ENCODE results near the gene PCNX1.

The PCNX1 gene

GRCh38 chr14:71105177-71105576 lies 197.9 kb downstream of the PCNX1 start:
- H3K27ac ChIP-seq (ENCODE audit: insufficient read depth, low read depth, low read length, poor library complexity, severe bottlenecking): no peak overlapping the region
- H3K27me3 ChIP-seq (ENCODE audit: control insufficient read depth, insufficient read depth, low read length, poor library complexity, severe bottlenecking): no peaks in the 10 kb centered on the region
- 92 to 93% methylated on average over 2 of the region's 2 CpGs for WGBS, 2 experiments
- H3K4me3 ChIP-seq (ENCODE audit: insufficient read depth, low read depth, low read length): no peak overlapping the region
- H3K9me3 ChIP-seq (ENCODE audit: control insufficient read depth, low read length): no peaks in the 10 kb centered on the region
- H3K4me1 ChIP-seq (ENCODE audit: control insufficient read depth, insufficient read depth, low read length): no peaks in the 10 kb centered on the region
- peaks cover 16% of the 10 kb centered on the region for H3K36me3 ChIP-seq (ENCODE audit: control insufficient read depth, insufficient read depth, low read length)

GRCh38 chr14:71107921-71108320 lies 200.7 kb downstream of the PCNX1 start:
- H3K4me3 ChIP-seq (ENCODE audit: insufficient read depth, low read depth, low read length): no peak overlapping the region
- H3K27me3 ChIP-seq (ENCODE audit: control insufficient read depth, insufficient read depth, low read length, poor library complexity, severe bottlenecking): no peaks in the 10 kb centered on the region
- H3K9me3 ChIP-seq (ENCODE audit: control insufficient read depth, low read length): no peaks in the 10 kb centered on the region
- 89 to 100% methylated on average over 1 of the region's 2 CpGs for WGBS, 2 experiments
- no peaks in the 10 kb centered on the region for H3K4me1 ChIP-seq (ENCODE audit: control insufficient read depth, insufficient read depth, low read length)
- H3K36me3 ChIP-seq (ENCODE audit: control insufficient read depth, insufficient read depth, low read length): peaks cover 11% of the 10 kb centered on the region
- no peak overlapping the region for H3K27ac ChIP-seq (ENCODE audit: insufficient read depth, low read depth, low read length, poor library complexity, severe bottlenecking)

GRCh38 chr14:71108398-71109119 lies 201.3 kb downstream of the PCNX1 start:
- Histone ChIP-seq H3K36me3 (ENCODE audit: control insufficient read depth, insufficient read depth, low read length) (peaks cover 11% of the 10 kb centered on the region), H3K27me3 (ENCODE audit: control insufficient read depth, insufficient read depth, low read length, poor library complexity, severe bottlenecking) (no peaks in the 10 kb centered on the region), H3K4me3 (ENCODE audit: insufficient read depth, low read depth, low read length) (no peak overlapping the region), H3K27ac (ENCODE audit: insufficient read depth, low read depth, low read length, poor library complexity, severe bottlenecking) (no peak overlapping the region), H3K9me3 (ENCODE audit: control insufficient read depth, low read length) (no peaks in the 10 kb centered on the region), H3K4me1 (ENCODE audit: control insufficient read depth, insufficient read depth, low read length) (no peaks in the 10 kb centered on the region)
- WGBS, 2 experiments: 92% methylated on average over 16 of the region's 16 CpGs

- Histone ChIP-seq H3K27ac (ENCODE audit: insufficient read depth, low read depth, low read length, poor library complexity, severe bottlenecking) (no peak overlapping the region), H3K4me3 (ENCODE audit: insufficient read depth, low read depth, low read length) (no peak overlapping the region), H3K36me3 (ENCODE audit: control insufficient read depth, insufficient read depth, low read length) (peaks cover 4% of the 10 kb centered on the region), H3K27me3 (ENCODE audit: control insufficient read depth, insufficient read depth, low read length, poor library complexity, severe bottlenecking) (no peaks in the 10 kb centered on the region), H3K4me1 (ENCODE audit: control insufficient read depth, insufficient read depth, low read length) (peaks cover 4% of the 10 kb centered on the region), H3K9me3 (ENCODE audit: control insufficient read depth, low read length) (no peaks in the 10 kb centered on the region)
Measured at GRCh38 chr14:71113376-71113775, 206.1 kb downstream of the PCNX1 start.

- no peaks in the 10 kb centered on the region for H3K27me3 ChIP-seq (ENCODE audit: control insufficient read depth, insufficient read depth, low read length, poor library complexity, severe bottlenecking)
- WGBS, 2 experiments: 93 to 97% methylated on average over 1 of the region's 1 CpG
- peaks cover 4% of the 10 kb centered on the region for H3K4me1 ChIP-seq (ENCODE audit: control insufficient read depth, insufficient read depth, low read length)
- H3K4me3 ChIP-seq (ENCODE audit: insufficient read depth, low read depth, low read length): no peak overlapping the region
- H3K27ac ChIP-seq (ENCODE audit: insufficient read depth, low read depth, low read length, poor library complexity, severe bottlenecking): no peak overlapping the region
- no peaks in the 10 kb centered on the region for H3K36me3 ChIP-seq (ENCODE audit: control insufficient read depth, insufficient read depth, low read length)
- H3K9me3 ChIP-seq (ENCODE audit: control insufficient read depth, low read length): no peaks in the 10 kb centered on the region
Measured at GRCh38 chr14:71114565-71114964, 207.3 kb downstream of the PCNX1 start.

GRCh38 chr14:71115306-71115705 lies 208.0 kb downstream of the PCNX1 start:
- Histone ChIP-seq H3K36me3 (ENCODE audit: control insufficient read depth, insufficient read depth, low read length) (no peaks in the 10 kb centered on the region), H3K4me3 (ENCODE audit: insufficient read depth, low read depth, low read length) (no peak overlapping the region), H3K9me3 (ENCODE audit: control insufficient read depth, low read length) (no peaks in the 10 kb centered on the region), H3K27ac (ENCODE audit: insufficient read depth, low read depth, low read length, poor library complexity, severe bottlenecking) (no peak overlapping the region), H3K4me1 (ENCODE audit: control insufficient read depth, insufficient read depth, low read length) (peaks cover 4% of the 10 kb centered on the region), H3K27me3 (ENCODE audit: control insufficient read depth, insufficient read depth, low read length, poor library complexity, severe bottlenecking) (no peaks in the 10 kb centered on the region)
- 93 to 100% methylated on average over 1 of the region's 2 CpGs for WGBS, 2 experiments

GRCh38 chr14:71115821-71116567 lies 208.7 kb downstream of the PCNX1 start:
- Histone ChIP-seq H3K4me3 (ENCODE audit: insufficient read depth, low read depth, low read length) (no peak overlapping the region), H3K36me3 (ENCODE audit: control insufficient read depth, insufficient read depth, low read length) (no peaks in the 10 kb centered on the region), H3K27me3 (ENCODE audit: control insufficient read depth, insufficient read depth, low read length, poor library complexity, severe bottlenecking) (no peaks in the 10 kb centered on the region), H3K4me1 (ENCODE audit: control insufficient read depth, insufficient read depth, low read length) (peaks cover 4% of the 10 kb centered on the region), H3K27ac (ENCODE audit: insufficient read depth, low read depth, low read length, poor library complexity, severe bottlenecking) (no peak overlapping the region), H3K9me3 (ENCODE audit: control insufficient read depth, low read length) (no peaks in the 10 kb centered on the region)
- WGBS, 2 experiments: 84 to 89% methylated on average over 7 of the region's 7 CpGs

- H3K4me3 ChIP-seq (ENCODE audit: insufficient read depth, low read depth, low read length): no peak overlapping the region
- H3K27ac ChIP-seq (ENCODE audit: insufficient read depth, low read depth, low read length, poor library complexity, severe bottlenecking): no peak overlapping the region
- no peaks in the 10 kb centered on the region for H3K27me3 ChIP-seq (ENCODE audit: control insufficient read depth, insufficient read depth, low read length, poor library complexity, severe bottlenecking)
- H3K4me1 ChIP-seq (ENCODE audit: control insufficient read depth, insufficient read depth, low read length): peaks cover 4% of the 10 kb centered on the region
- no peaks in the 10 kb centered on the region for H3K36me3 ChIP-seq (ENCODE audit: control insufficient read depth, insufficient read depth, low read length)
- WGBS, 2 experiments: 91 to 95% methylated on average over 8 of the region's 8 CpGs
- no peaks in the 10 kb centered on the region for H3K9me3 ChIP-seq (ENCODE audit: control insufficient read depth, low read length)
Measured at GRCh38 chr14:71116568-71117122, 209.4 kb downstream of the PCNX1 start.

GRCh38 chr14:71117839-71118743 lies 210.8 kb downstream of the PCNX1 start:
- no peaks in the 10 kb centered on the region for H3K9me3 ChIP-seq (ENCODE audit: control insufficient read depth, low read length)
- no peak overlapping the region for H3K4me3 ChIP-seq (ENCODE audit: insufficient read depth, low read depth, low read length)
- H3K4me1 ChIP-seq (ENCODE audit: control insufficient read depth, insufficient read depth, low read length): peaks cover 4% of the 10 kb centered on the region
- no peaks in the 10 kb centered on the region for H3K27me3 ChIP-seq (ENCODE audit: control insufficient read depth, insufficient read depth, low read length, poor library complexity, severe bottlenecking)
- H3K36me3 ChIP-seq (ENCODE audit: control insufficient read depth, insufficient read depth, low read length): no peaks in the 10 kb centered on the region
- WGBS, 2 experiments: 85 to 89% methylated on average over 10 of the region's 10 CpGs
- no peak overlapping the region for H3K27ac ChIP-seq (ENCODE audit: insufficient read depth, low read depth, low read length, poor library complexity, severe bottlenecking)
